ENCODE measurements around the gene TP53RK. TPM values are rescaled to one million over a fixed set of nuclear protein-coding genes. Genes with fewer than 3 reads are reported as not detected.
A peak's percentile ranks its signal among the peaks of the same experiment; 100 is the strongest.

TP53RK gene
- total RNA-seq, 1 experiment from 2014 or later, result 21.5 TPM

- H4K5ac ChIP-seq (ENCODE audit: insufficient read length, low read depth, low read length), result no peak overlapping the region
- H3K79me1 ChIP-seq (ENCODE audit: insufficient read depth, low read depth, low read length, poor library complexity, severe bottlenecking), result no peaks in the 10 kb centered on the region
- Mint-ChIP-seq H3K4me1 (peaks cover 35 to 40% of the 10 kb centered on the region in 2 experiments), H3K36me3 (ENCODE audit: insufficient read depth in 1 of 3, low read depth in 3 of 3) (peaks cover 1 to 6% (median 2%) of the 10 kb centered on the region in 3 experiments; a peak in 4 of 7 replicates), H3K9me3 (no peaks in the 10 kb centered on the region; a peak in 2 of 5 replicates), H3K27ac (peak overlapping the region; percentile 52 to 79 (median 64); a peak in 5 of 7 replicates), H3K27me3 (ENCODE audit: low read depth) (peaks cover 2% of the 10 kb centered on the region; the same call in 1 of the 2 replicates), H3K4me3 (no peak overlapping the region)
- H2BK120ac ChIP-seq (ENCODE audit: low read depth, low read length, poor library complexity, severe bottlenecking), result no peak overlapping the region
- H3K79me2 ChIP-seq (ENCODE audit: insufficient read depth, low read length), result no peaks in the 10 kb centered on the region
- H3K9ac ChIP-seq (ENCODE audit: extremely low read depth, insufficient read length, low read length), result no peak overlapping the region
- no peak overlapping the region for H3K14ac ChIP-seq (ENCODE audit: insufficient read depth, low read length)
- H3T11ph ChIP-seq (ENCODE audit: low read length), result no peak overlapping the region
- H4K91ac ChIP-seq (ENCODE audit: insufficient read length, low read depth, low read length), result no peak overlapping the region
- H2BK5ac ChIP-seq (ENCODE audit: insufficient read length, low read length), result no peak overlapping the region
- peaks cover 3% of the 10 kb centered on the region for H4K20me1 ChIP-seq (ENCODE audit: control insufficient read depth, insufficient read depth, insufficient read length)
- H3K9me3 ChIP-seq (ENCODE audit: control insufficient read depth, low read depth, low read length), result no peaks in the 10 kb centered on the region
- no peak overlapping the region for H2AK5ac ChIP-seq (ENCODE audit: insufficient read length, low read length)
- no CpG with 5 or more reads among the region's 18 CpGs for WGBS (ENCODE audit: extremely low coverage, insufficient read length, low lambda C conversion rate)
- no peak overlapping the region for H3K56ac ChIP-seq (ENCODE audit: insufficient read length, low read depth, low read length)
- no peak overlapping the region for H3K27ac ChIP-seq (ENCODE audit: insufficient read length, low read depth, low read length)
- H3K4me2 ChIP-seq (ENCODE audit: insufficient read depth, insufficient read length, low read length), result no peak overlapping the region
- no peak overlapping the region for H3K23ac ChIP-seq (ENCODE audit: insufficient read length, low read depth, low read length)
- no peak overlapping the region for H3K4ac ChIP-seq (ENCODE audit: low read depth, low read length)
- TF ChIP-seq CTCF (conservative IDR thresholded peaks at IDR 0.05), result no peak
- DNase-seq, result peak; percentile 58
- H2BK12ac ChIP-seq (ENCODE audit: insufficient read length, low read depth, low read length), result no peak overlapping the region
- no peaks in the 10 kb centered on the region for H3K27me3 ChIP-seq (ENCODE audit: insufficient read depth, low read length)
- H2BK20ac ChIP-seq (ENCODE audit: low read depth, low read length, poor library complexity, severe bottlenecking), result no peak overlapping the region
- no peaks in the 10 kb centered on the region for H3K23me2 ChIP-seq (ENCODE audit: insufficient read length, low read depth, low read length, poor library complexity, severe bottlenecking)
- no peak overlapping the region for H3K18ac ChIP-seq (ENCODE audit: insufficient read length, low read depth, low read length)
- no peaks in the 10 kb centered on the region for H3K4me1 ChIP-seq (ENCODE audit: insufficient read depth, low read length)
- no peak overlapping the region for H2BK15ac ChIP-seq (ENCODE audit: low read depth, low read length)
- H4K8ac ChIP-seq (replicated peaks; ENCODE audit: insufficient read length, low read depth, low read length), result no peak overlapping the region
- H2AFZ ChIP-seq (ENCODE audit: low read length), result no peak overlapping the region
Observed at GRCh38 chr20:46638134-46638897, 50.9 kb downstream of the TP53RK start.
